Duodenal mucosa (tissue), 2 donors: Measurements from ENCODE around the gene NTRK3.

Experiments used
- H3K27ac ChIP-seq: one replicate; pipeline ENCODE4 v1.7.0; 2013; ENCODE audit warnings: low read depth, low read length
- H3K27me3 ChIP-seq, 2 donors: one replicate each; pipeline ENCODE4 v1.7.0; 2013; ENCODE audit warnings: low read length in 2 of 2, control low read depth in 1 of 2; ENCODE audit not compliant: insufficient read depth in 2 of 2, control insufficient read depth in 1 of 2
- H3K36me3 ChIP-seq, 2 donors: one replicate each; pipeline ENCODE4 v1.7.0; 2013; ENCODE audit warnings: low read length in 2 of 2, control low read depth in 1 of 2; ENCODE audit not compliant: insufficient read depth in 2 of 2, control insufficient read depth in 1 of 2
- H3K4me1 ChIP-seq, 2 donors: one replicate each; pipeline ENCODE4 v1.7.0; 2013; ENCODE audit warnings: low read length in 2 of 2, control low read depth in 1 of 2; ENCODE audit not compliant: insufficient read depth in 2 of 2, control insufficient read depth in 1 of 2
- H3K4me3 ChIP-seq, 2 donors: one replicate each; pipeline ENCODE4 v1.7.0; 2013; ENCODE audit warnings: low read length in 2 of 2, low read depth in 1 of 2
- H3K9ac ChIP-seq, 2 donors: one replicate each; pipeline ENCODE4 v1.7.0; 2013; ENCODE audit warnings: low read length in 2 of 2, low read depth in 1 of 2
- H3K9me3 ChIP-seq, 2 donors: one replicate each; pipeline ENCODE4 v1.7.0; 2013; ENCODE audit warnings: low read length in 2 of 2, control low read depth in 1 of 2; ENCODE audit not compliant: control insufficient read depth in 1 of 2

Gene NTRK3

GRCh38 chr15:88282614-88283013, 26.1 kb upstream of the NTRK3 start:
- no peaks in the 10 kb centered on the region for H3K4me1 ChIP-seq
- H3K27ac ChIP-seq = no peak overlapping the region
- peaks cover 12 to 23% of the 10 kb centered on the region in 2 donors for H3K27me3 ChIP-seq
- no peaks in the 10 kb centered on the region for H3K36me3 ChIP-seq
- no peaks in the 10 kb centered on the region for H3K9me3 ChIP-seq
- no peak overlapping the region for H3K9ac ChIP-seq
- no peak overlapping the region for H3K4me3 ChIP-seq

GRCh38 chr15:88276821-88277410, 20.4 kb upstream of the NTRK3 start:
- Histone ChIP-seq H3K4me1 (no peaks in the 10 kb centered on the region), H3K27me3 (peaks cover 0 to 3% of the 10 kb centered on the region in 2 donors), H3K4me3 (no peak overlapping the region), H3K36me3 (no peaks in the 10 kb centered on the region), H3K9me3 (no peaks in the 10 kb centered on the region), H3K9ac (no peak overlapping the region), H3K27ac (no peak overlapping the region)

- no peaks in the 10 kb centered on the region for H3K36me3 ChIP-seq
- no peak overlapping the region for H3K27ac ChIP-seq
- no peak overlapping the region for H3K4me3 ChIP-seq
- no peaks in the 10 kb centered on the region for H3K4me1 ChIP-seq
- H3K27me3 ChIP-seq = peaks cover 3% of the 10 kb centered on the region in 2 donors
- no peak overlapping the region for H3K9ac ChIP-seq
- no peaks in the 10 kb centered on the region for H3K9me3 ChIP-seq
These were observed 19.3 kb upstream of the NTRK3 start for GRCh38 chr15:88275804-88276203.

GRCh38 chr15:88274553-88275460, 18.3 kb upstream of the NTRK3 start:
- Histone ChIP-seq H3K9ac (no peak overlapping the region), H3K27me3 (peaks cover 3% of the 10 kb centered on the region in 2 donors), H3K27ac (no peak overlapping the region), H3K4me1 (no peaks in the 10 kb centered on the region), H3K9me3 (no peaks in the 10 kb centered on the region), H3K4me3 (no peak overlapping the region), H3K36me3 (no peaks in the 10 kb centered on the region)

GRCh38 chr15:88272421-88272820, 15.9 kb upstream of the NTRK3 start:
- Histone ChIP-seq H3K36me3 (no peaks in the 10 kb centered on the region), H3K27ac (no peak overlapping the region), H3K4me1 (no peaks in the 10 kb centered on the region), H3K9ac (no peak overlapping the region), H3K4me3 (no peak overlapping the region), H3K27me3 (peaks cover 3% of the 10 kb centered on the region in 2 donors), H3K9me3 (no peaks in the 10 kb centered on the region)

GRCh38 chr15:88269356-88270062, 13.0 kb upstream of the NTRK3 start:
- H3K9me3 ChIP-seq = no peaks in the 10 kb centered on the region
- no peaks in the 10 kb centered on the region for H3K36me3 ChIP-seq
- no peak overlapping the region for H3K9ac ChIP-seq
- H3K4me1 ChIP-seq = no peaks in the 10 kb centered on the region
- no peak overlapping the region for H3K27ac ChIP-seq
- no peak overlapping the region for H3K4me3 ChIP-seq
- peaks cover 0 to 3% of the 10 kb centered on the region in 2 donors for H3K27me3 ChIP-seq

GRCh38 chr15:88267720-88268119, 11.2 kb upstream of the NTRK3 start:
- H3K9ac ChIP-seq = no peak overlapping the region
- no peaks in the 10 kb centered on the region for H3K36me3 ChIP-seq
- H3K4me3 ChIP-seq = no peak overlapping the region
- H3K4me1 ChIP-seq = no peaks in the 10 kb centered on the region
- peaks cover 0 to 8% of the 10 kb centered on the region in 2 donors for H3K27me3 ChIP-seq
- no peak overlapping the region for H3K27ac ChIP-seq
- H3K9me3 ChIP-seq = no peaks in the 10 kb centered on the region

GRCh38 chr15:88266170-88266569, 9.6 kb upstream of the NTRK3 start:
- Histone ChIP-seq H3K27ac (no peak overlapping the region), H3K9me3 (no peaks in the 10 kb centered on the region), H3K9ac (no peak overlapping the region), H3K4me3 (no peak overlapping the region), H3K36me3 (no peaks in the 10 kb centered on the region), H3K27me3 (peaks cover 0 to 10% of the 10 kb centered on the region in 2 donors), H3K4me1 (no peaks in the 10 kb centered on the region)

- peaks cover 4 to 12% of the 10 kb centered on the region in 2 donors for H3K27me3 ChIP-seq
- H3K36me3 ChIP-seq = no peaks in the 10 kb centered on the region
- no peak overlapping the region for H3K4me3 ChIP-seq
- H3K4me1 ChIP-seq = no peaks in the 10 kb centered on the region
- no peak overlapping the region for H3K9ac ChIP-seq
- no peaks in the 10 kb centered on the region for H3K9me3 ChIP-seq
- H3K27ac ChIP-seq = no peak overlapping the region
These were observed 8.1 kb upstream of the NTRK3 start for GRCh38 chr15:88264622-88265021.

GRCh38 chr15:88262064-88262463, 5.5 kb upstream of the NTRK3 start:
- Histone ChIP-seq H3K9me3 (no peaks in the 10 kb centered on the region), H3K27me3 (peaks cover 18 to 25% of the 10 kb centered on the region in 2 donors)

More at GRCh38 chr15:88262064-88262463, 5.5 kb upstream of the NTRK3 start:
- Histone ChIP-seq H3K4me3 (no peak overlapping the region), H3K27ac (no peak overlapping the region), H3K9ac (no peak overlapping the region), H3K36me3 (no peaks in the 10 kb centered on the region), H3K4me1 (no peaks in the 10 kb centered on the region)
